ENCODE measurements around the gene C1D. TPM values are rescaled to one million over a fixed set of nuclear protein-coding genes. Genes with fewer than 3 reads are reported as not detected.

The C1D gene
- total and polyA plus RNA-seq, 8 donors, result 3.3 to 16.7 (median 6.3) TPM

DNA sequence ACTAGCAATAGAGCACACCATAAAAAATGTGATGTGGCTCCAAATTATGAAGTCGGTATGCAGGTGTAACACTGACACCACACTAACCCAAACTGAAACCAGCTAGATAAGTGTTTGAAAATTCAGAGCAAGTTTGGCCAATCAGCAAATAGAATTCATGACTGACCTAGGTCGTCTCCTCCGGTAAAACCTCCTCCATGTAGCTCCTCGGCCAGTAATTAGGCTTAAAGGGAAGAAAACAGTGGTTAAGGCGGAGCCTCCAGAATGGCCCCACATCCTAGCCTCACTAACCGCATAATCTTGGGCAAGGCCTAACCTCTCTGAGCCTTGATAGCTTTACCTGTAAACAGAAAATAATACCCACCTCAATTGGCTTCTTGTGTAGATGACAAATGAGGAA, 30.1 kb downstream of the C1D start:
- no peaks in the 10 kb centered on the region for H3K36me3 ChIP-seq
- H3K27ac ChIP-seq, result no peak overlapping the region
- no peak for FAIRE-seq
- H3K27me3 ChIP-seq, result no peaks in the 10 kb centered on the region
- no peaks in the 10 kb centered on the region for H3K4me1 ChIP-seq
- intact Hi-C loops (cut with DNase I), result no loop called here
- DNase-seq, result no peak
- H3K9me3 ChIP-seq, result no peaks in the 10 kb centered on the region
- H3K4me3 ChIP-seq, result no peak overlapping the region
- TF ChIP-seq, protein P1, sequence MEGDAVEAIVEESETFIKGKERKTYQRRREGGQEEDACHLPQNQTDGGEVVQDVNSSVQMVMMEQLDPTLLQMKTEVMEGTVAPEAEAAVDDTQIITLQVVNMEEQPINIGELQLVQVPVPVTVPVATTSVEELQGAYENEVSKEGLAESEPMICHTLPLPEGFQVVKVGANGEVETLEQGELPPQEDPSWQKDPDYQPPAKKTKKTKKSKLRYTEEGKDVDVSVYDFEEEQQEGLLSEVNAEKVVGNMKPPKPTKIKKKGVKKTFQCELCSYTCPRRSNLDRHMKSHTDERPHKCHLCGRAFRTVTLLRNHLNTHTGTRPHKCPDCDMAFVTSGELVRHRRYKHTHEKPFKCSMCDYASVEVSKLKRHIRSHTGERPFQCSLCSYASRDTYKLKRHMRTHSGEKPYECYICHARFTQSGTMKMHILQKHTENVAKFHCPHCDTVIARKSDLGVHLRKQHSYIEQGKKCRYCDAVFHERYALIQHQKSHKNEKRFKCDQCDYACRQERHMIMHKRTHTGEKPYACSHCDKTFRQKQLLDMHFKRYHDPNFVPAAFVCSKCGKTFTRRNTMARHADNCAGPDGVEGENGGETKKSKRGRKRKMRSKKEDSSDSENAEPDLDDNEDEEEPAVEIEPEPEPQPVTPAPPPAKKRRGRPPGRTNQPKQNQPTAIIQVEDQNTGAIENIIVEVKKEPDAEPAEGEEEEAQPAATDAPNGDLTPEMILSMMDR (IDR thresholded peaks at IDR 0.05), result no peak
- ATAC-seq, result no peak
- WGBS, 2 donors, result 53 to 64% methylated on average over 6 of the region's 6 CpGs

DNA sequence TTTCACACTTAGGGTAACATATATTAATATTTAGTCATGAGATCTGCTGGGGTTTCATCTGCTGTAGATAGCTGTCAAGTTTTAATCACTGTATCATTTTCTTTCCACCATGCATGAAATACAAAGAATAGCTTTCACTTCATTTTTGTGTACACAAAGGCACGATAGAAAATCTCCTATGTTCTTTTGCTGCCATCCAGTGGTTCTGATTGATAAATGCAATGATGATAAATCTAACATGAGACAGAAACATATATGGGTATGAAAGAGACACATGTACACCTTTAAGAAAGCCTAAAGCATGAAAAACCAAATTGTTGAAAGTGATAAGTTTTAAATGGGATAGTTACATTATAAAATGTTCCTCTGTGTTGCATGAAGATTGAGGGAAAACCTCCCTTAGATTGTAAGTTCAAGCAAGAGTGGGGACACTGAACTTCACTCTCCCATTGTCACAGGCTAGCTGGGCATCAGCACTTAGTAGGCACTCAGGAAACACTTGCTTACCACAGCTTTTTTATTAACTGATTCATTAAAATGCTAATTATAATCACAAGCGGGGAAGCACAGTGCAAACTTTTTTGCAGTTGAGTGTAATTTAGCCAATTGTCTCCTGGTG, 31.2 kb downstream of the C1D start:
- no peaks in the 10 kb centered on the region for H3K36me3 ChIP-seq
- TF ChIP-seq, protein P1 (IDR thresholded peaks at IDR 0.05), result peak in 2 of 4 donors; percentile 46 to 50
- DNase-seq, result no peak
- FAIRE-seq, result peak; percentile 96
- H3K27ac ChIP-seq, result no peak overlapping the region
- no peaks in the 10 kb centered on the region for H3K4me1 ChIP-seq
- H3K9me3 ChIP-seq, result no peaks in the 10 kb centered on the region
- ATAC-seq, result peak in 3 of 4 donors; percentile 87 to 89 (median 88)
- intact Hi-C loops (cut with DNase I), result no loop called here
- 25 to 30% methylated on average over 2 of the region's 2 CpGs for WGBS, 2 donors
- no peaks in the 10 kb centered on the region for H3K27me3 ChIP-seq
- H3K4me3 ChIP-seq, result no peak overlapping the region

DNA sequence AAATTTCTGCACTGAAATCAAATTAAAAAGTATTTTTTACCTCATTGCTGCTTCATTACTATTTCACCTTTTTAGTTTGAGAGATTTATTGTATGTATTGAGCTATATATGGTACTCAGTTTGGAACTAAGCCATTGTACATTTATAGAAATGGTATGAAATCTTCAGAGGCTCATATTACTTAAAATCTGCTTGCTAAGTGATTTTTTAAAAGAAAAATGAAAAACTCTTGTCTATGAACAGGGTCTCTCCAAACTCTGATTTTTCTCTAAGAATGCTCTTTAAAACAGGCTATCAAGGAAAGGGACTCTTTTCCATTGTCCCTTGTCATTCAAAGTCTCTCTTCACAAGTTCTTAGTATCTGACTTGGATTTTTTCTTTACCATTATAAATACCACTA, 31.8 kb downstream of the C1D start:
- Histone ChIP-seq H3K9me3 (no peaks in the 10 kb centered on the region), H3K27ac (no peak overlapping the region), H3K4me1 (no peaks in the 10 kb centered on the region), H3K27me3 (no peaks in the 10 kb centered on the region), H3K4me3 (no peak overlapping the region), H3K36me3 (no peaks in the 10 kb centered on the region)
- ATAC-seq (no peak), FAIRE-seq (no peak), DNase-seq (no peak)
- intact Hi-C loops (cut with DNase I), result no loop called here
- TF ChIP-seq, protein P1 (IDR thresholded peaks at IDR 0.05), result no peak

DNA sequence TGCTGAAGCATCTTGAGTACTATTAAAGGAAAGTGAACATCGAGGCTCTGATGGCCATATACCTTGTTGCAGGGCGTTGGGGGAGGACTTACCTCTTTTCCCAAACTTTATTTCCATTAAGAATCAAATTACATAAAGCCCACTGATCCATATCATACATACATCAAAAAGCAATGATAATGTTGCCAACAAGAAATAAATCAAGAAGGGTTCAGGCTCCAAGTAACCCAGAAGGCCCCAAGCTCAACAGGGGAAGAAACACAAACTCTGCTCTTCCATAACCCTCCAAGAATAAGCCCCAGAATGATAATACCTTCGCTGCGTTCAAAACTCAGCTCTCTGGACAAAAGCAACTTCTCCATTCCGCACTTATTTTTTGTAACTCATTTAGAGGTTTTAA, 32.3 kb downstream of the C1D start:
- no peak for ATAC-seq
- no peak for DNase-seq
- WGBS, 2 donors, result 77 to 83% methylated on average over 5 of the region's 5 CpGs
- TF ChIP-seq, protein P1 (IDR thresholded peaks at IDR 0.05), result no peak
- Histone ChIP-seq H3K4me1 (no peaks in the 10 kb centered on the region), H3K36me3 (no peaks in the 10 kb centered on the region), H3K4me3 (no peak overlapping the region), H3K27me3 (no peaks in the 10 kb centered on the region), H3K27ac (no peak overlapping the region), H3K9me3 (no peaks in the 10 kb centered on the region)
- no peak for FAIRE-seq
- intact Hi-C loops (cut with DNase I), result no loop called here

DNA sequence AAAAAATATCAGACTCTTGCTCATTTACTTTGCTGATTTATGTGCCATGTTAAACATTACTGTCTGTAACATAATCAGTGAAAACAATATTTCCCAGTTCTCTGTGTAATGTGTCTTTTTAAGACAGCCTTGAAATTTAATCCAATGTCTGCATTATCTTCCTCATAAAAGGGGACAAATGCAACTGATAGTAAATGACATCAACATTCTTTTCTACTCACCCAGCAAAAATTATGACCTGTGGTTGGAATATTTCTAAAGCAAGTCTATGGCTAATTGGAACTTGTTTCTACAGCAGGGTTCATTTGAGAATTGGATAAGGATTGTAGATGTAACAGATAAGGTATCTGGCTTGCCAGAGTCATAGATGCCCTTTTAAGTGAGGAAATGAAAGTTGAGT, 34.8 kb downstream of the C1D start:
- ATAC-seq (no peak), FAIRE-seq (no peak), DNase-seq (no peak)
- no peak overlapping the region for H3K4me3 ChIP-seq
- no peaks in the 10 kb centered on the region for H3K36me3 ChIP-seq
- TF ChIP-seq, protein P1 (IDR thresholded peaks at IDR 0.05), result no peak
- intact Hi-C loops (cut with DNase I), result no loop called here
- H3K9me3 ChIP-seq, result no peaks in the 10 kb centered on the region
- H3K27ac ChIP-seq, result no peak overlapping the region
- no peaks in the 10 kb centered on the region for H3K4me1 ChIP-seq
- H3K27me3 ChIP-seq, result no peaks in the 10 kb centered on the region
